ENCODE measurements around the gene RFX8.
"Not testable (repeated sequence)": the region's sequence is repeated elsewhere in the genome, so short reads cannot be mapped to it uniquely, and the experiment has no call there.

DNA sequence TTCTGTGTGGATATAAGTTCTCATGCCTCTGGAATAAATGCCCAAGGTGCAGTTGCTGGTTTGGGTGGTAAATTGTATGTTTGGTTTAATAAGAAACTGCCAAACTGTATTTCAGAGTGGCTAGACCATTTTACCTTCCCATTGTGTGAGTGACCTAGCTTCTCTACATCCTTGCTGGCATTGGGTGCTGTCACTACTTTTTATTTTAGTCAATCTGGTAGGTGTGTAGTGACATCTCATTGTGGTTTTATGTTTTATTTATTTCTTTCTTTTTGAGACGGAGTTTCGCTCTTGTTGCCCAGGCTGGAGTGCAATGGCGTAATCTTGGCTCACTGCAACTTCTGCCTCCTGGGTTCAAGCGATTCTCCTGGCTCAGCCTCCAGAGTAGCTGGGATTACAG is 36.4 kb downstream of the RFX8 start:
- not testable (repeated sequence) for TF ChIP-seq POLR2A (IDR thresholded peaks at IDR 0.05; ENCODE audit: low read length); REST (IDR thresholded peaks at IDR 0.05); MAZ (IDR thresholded peaks at IDR 0.05; ENCODE audit: borderline replicate concordance, low read depth, low read length); KDM1A (IDR thresholded peaks at IDR 0.05; ENCODE audit: low read depth); HOXA7 (CRISPR knock-in tag; IDR thresholded peaks at IDR 0.05); FOSL2 (IDR thresholded peaks at IDR 0.05); FOSL2 (CRISPR knock-in tag; IDR thresholded peaks at IDR 0.05); RFX5 (IDR thresholded peaks at IDR 0.05); MYC (IDR thresholded peaks at IDR 0.05; ENCODE audit: borderline replicate concordance, low read length)
- TF ChIP-seq, protein P1, sequence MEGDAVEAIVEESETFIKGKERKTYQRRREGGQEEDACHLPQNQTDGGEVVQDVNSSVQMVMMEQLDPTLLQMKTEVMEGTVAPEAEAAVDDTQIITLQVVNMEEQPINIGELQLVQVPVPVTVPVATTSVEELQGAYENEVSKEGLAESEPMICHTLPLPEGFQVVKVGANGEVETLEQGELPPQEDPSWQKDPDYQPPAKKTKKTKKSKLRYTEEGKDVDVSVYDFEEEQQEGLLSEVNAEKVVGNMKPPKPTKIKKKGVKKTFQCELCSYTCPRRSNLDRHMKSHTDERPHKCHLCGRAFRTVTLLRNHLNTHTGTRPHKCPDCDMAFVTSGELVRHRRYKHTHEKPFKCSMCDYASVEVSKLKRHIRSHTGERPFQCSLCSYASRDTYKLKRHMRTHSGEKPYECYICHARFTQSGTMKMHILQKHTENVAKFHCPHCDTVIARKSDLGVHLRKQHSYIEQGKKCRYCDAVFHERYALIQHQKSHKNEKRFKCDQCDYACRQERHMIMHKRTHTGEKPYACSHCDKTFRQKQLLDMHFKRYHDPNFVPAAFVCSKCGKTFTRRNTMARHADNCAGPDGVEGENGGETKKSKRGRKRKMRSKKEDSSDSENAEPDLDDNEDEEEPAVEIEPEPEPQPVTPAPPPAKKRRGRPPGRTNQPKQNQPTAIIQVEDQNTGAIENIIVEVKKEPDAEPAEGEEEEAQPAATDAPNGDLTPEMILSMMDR (IDR thresholded peaks at IDR 0.05): not testable (repeated sequence)
- TF ChIP-seq, protein P2, sequence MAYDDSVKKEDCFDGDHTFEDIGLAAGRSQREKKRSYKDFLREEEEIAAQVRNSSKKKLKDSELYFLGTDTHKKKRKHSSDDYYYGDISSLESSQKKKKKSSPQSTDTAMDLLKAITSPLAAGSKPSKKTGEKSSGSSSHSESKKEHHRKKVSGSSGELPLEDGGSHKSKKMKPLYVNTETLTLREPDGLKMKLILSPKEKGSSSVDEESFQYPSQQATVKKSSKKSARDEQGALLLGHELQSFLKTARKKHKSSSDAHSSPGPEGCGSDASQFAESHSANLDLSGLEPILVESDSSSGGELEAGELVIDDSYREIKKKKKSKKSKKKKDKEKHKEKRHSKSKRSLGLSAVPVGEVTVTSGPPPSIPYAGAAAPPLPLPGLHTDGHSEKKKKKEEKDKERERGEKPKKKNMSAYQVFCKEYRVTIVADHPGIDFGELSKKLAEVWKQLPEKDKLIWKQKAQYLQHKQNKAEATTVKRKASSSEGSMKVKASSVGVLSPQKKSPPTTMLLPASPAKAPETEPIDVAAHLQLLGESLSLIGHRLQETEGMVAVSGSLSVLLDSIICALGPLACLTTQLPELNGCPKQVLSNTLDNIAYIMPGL (CRISPR knock-in tag; IDR thresholded peaks at IDR 0.05; ENCODE audit: borderline replicate concordance): not testable (repeated sequence)
